ENCODE measurements around the gene CRYBG1. TPM values are rescaled to one million over a fixed set of nuclear protein-coding genes. Genes with fewer than 3 reads are reported as not detected.
A peak's percentile ranks its signal among the peaks of the same experiment; 100 is the strongest.

The CRYBG1 gene
- total RNA-seq, 1 experiment from 2014 or later: 19.9 TPM

DNA sequence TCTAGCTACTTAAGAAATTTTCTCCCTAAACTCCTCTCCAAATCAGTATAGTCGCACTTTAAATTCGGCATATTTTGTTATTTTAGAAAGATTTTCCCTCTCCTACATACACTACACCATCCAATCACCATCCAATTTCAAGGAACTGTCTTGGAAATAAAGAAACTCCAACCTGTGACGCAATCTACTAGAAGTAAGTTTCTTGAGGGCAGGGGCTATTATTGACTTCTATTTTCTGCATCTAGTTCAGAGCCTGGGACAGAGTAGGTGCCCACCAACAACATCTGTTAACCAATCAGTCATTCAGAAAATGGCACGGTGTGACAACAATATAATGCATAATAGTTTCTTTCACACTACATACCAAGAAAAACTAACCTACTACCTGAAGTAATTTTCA lies 38.6 kb upstream of the CRYBG1 start:
- Histone ChIP-seq H3K4me2 (ENCODE audit: low read length) (no peak overlapping the region), H3F3A (ENCODE audit: low read length, unreplicated experiment) (no peaks in the 10 kb centered on the region), H3K27ac (ENCODE audit: low read length) (no peak overlapping the region), H3K9me2 (replicated peaks; ENCODE audit: low read length) (no peaks in the 10 kb centered on the region), H4K20me1 (ENCODE audit: low read length) (peaks cover 19% of the 10 kb centered on the region), H3K79me2 (ENCODE audit: low read length) (peaks cover 83% of the 10 kb centered on the region), H2AFZ (ENCODE audit: low read length) (no peak overlapping the region), H3K9me3 (ENCODE audit: low read length) (no peaks in the 10 kb centered on the region), H3K9ac (ENCODE audit: low read length) (no peak overlapping the region), H3K27me3 (ENCODE audit: low read length) (no peaks in the 10 kb centered on the region), H3K4me1 (ENCODE audit: insufficient read depth, low read length) (peaks cover 16% of the 10 kb centered on the region), H3K4me3 (ENCODE audit: low read length) (no peak overlapping the region), H3K36me3 (ENCODE audit: low read depth, low read length) (no peaks in the 10 kb centered on the region)
- DNase-seq: no peak
- TF ChIP-seq, protein P1, sequence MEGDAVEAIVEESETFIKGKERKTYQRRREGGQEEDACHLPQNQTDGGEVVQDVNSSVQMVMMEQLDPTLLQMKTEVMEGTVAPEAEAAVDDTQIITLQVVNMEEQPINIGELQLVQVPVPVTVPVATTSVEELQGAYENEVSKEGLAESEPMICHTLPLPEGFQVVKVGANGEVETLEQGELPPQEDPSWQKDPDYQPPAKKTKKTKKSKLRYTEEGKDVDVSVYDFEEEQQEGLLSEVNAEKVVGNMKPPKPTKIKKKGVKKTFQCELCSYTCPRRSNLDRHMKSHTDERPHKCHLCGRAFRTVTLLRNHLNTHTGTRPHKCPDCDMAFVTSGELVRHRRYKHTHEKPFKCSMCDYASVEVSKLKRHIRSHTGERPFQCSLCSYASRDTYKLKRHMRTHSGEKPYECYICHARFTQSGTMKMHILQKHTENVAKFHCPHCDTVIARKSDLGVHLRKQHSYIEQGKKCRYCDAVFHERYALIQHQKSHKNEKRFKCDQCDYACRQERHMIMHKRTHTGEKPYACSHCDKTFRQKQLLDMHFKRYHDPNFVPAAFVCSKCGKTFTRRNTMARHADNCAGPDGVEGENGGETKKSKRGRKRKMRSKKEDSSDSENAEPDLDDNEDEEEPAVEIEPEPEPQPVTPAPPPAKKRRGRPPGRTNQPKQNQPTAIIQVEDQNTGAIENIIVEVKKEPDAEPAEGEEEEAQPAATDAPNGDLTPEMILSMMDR (conservative IDR thresholded peaks at IDR 0.05; ENCODE audit: low read depth, low read length): no peak
- TF ChIP-seq EZH2 (IDR thresholded peaks at IDR 0.05; ENCODE audit: low read length, unreplicated experiment) (no peak), EZH2phosphoT487 (IDR thresholded peaks at IDR 0.05; ENCODE audit: borderline replicate concordance, low read length) (no peak)
- ChIA-PET POLR2A (ENCODE audit: unreplicated experiment) (no interaction called here), CTCF (no interaction called here)
- intact Hi-C loops (cut with micrococcal nuclease): no loop called here
- ATAC-seq: no peak
- no TSS peak for BruUV-seq (replicated peaks)

DNA sequence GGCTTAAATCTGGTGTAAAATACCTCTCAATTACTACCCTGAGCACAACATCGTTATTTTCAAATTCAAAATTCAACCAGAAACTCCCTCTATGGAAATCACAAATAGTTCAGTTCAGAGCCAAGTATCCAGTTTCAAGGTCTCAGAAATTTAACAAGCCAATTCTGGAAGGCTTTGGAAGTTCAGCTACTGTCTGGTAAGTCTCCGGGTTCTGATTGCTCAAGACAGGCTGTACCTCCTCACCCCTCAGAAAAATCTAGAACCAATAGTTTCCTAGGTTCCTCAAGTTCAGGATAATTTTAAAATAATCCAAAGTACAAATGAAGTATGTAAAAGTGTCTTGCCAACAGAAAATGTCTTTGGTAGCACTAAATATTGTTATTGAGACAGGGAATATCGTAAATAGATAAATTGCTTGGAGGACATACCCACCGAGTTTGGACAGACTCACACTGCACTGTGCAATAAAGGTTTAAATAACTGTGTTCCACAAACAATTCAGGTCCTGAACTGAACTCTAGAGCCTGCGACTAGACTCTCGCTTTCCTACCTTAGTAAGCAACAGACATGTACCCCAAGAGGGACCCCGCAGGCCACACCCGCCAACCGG lies 35.7 kb upstream of the CRYBG1 start:
- intact Hi-C loops (cut with micrococcal nuclease): no loop called here
- peak overlapping the region; percentile 93 for H3K9ac ChIP-seq (ENCODE audit: low read length)
- CTCF ChIA-PET: no interaction called here

More for the DNA sequence above, 35.7 kb upstream of the CRYBG1 start:
- no peaks in the 10 kb centered on the region for H3K9me2 ChIP-seq (replicated peaks; ENCODE audit: low read length)
- H2AFZ ChIP-seq (ENCODE audit: low read length): peak overlapping the region; percentile 99
- H3K4me1 ChIP-seq (ENCODE audit: insufficient read depth, low read length): peaks cover 16% of the 10 kb centered on the region
- peak; percentile 18 for DNase-seq
- H4K20me1 ChIP-seq (ENCODE audit: low read length): peaks cover 16% of the 10 kb centered on the region
- peaks cover 54% of the 10 kb centered on the region for H3K79me2 ChIP-seq (ENCODE audit: low read length)
- H3F3A ChIP-seq (ENCODE audit: low read length, unreplicated experiment): no peaks in the 10 kb centered on the region
- BruUV-seq (replicated peaks): TSS peak; percentile 66
- H3K4me3 ChIP-seq (ENCODE audit: low read length): peak overlapping the region; percentile 99
- H3K27me3 ChIP-seq (ENCODE audit: low read length): no peaks in the 10 kb centered on the region
- H3K27ac ChIP-seq (ENCODE audit: low read length): peak overlapping the region; percentile 98
- peak; percentile 23 for ATAC-seq
- TF ChIP-seq EZH2phosphoT487 (IDR thresholded peaks at IDR 0.05; ENCODE audit: borderline replicate concordance, low read length): no peak
- TF ChIP-seq EZH2 (IDR thresholded peaks at IDR 0.05; ENCODE audit: low read length, unreplicated experiment): no peak
- TF ChIP-seq, protein P1 (conservative IDR thresholded peaks at IDR 0.05; ENCODE audit: low read depth, low read length): no peak
- peak overlapping the region; percentile 98 for H3K4me2 ChIP-seq (ENCODE audit: low read length)
- no peaks in the 10 kb centered on the region for H3K9me3 ChIP-seq (ENCODE audit: low read length)
- POLR2A ChIA-PET (ENCODE audit: unreplicated experiment): interaction anchor here (0.6 to 0.7 kb wide), 2 partner anchors 196 to 207 kb away, joined by 5 to 6 read pairs; no protein-coding TSS in a partner anchor
- H3K36me3 ChIP-seq (ENCODE audit: low read depth, low read length): no peaks in the 10 kb centered on the region

All from PC-3 (cell line).